SK-N-SH treated with all-trans-retinoic acid at 6 μM for 48 hours (cell line): ENCODE measurements around the gene TBATA.
"Not testable (repeated sequence)": the region's sequence is repeated elsewhere in the genome, so short reads cannot be mapped to it uniquely, and the experiment has no call there.

Source experiments
- BACH2 ChIP-seq: fragments of 250-450 bp; sonication (Bioruptor Pico); IDR thresholded peaks from 2 replicates; pipeline ENCODE4 v1.9.0; 2021; ENCODE audit warnings: mild to moderate bottlenecking, borderline replicate concordance
- CREB5 ChIP-seq: fragments of 250-450 bp; sonication (Bioruptor Pico); IDR thresholded peaks from 2 replicates; pipeline ENCODE4 v1.5.1; 2020; ENCODE audit warnings: low read depth, mild to moderate bottlenecking, moderate library complexity
- ESRRG ChIP-seq: fragments of 250-450 bp; sonication (Bioruptor Pico); IDR thresholded peaks from 2 replicates; pipeline ENCODE4 v1.6.1; 2021; ENCODE audit warnings: mild to moderate bottlenecking
- GLIS3 ChIP-seq: fragments of 250-450 bp; sonication (Bioruptor Pico); IDR thresholded peaks from 2 replicates; pipeline ENCODE4 v1.5.0; 2020; ENCODE audit warnings: mild to moderate bottlenecking, moderate library complexity
- PATZ1 ChIP-seq: fragments of 250-450 bp; sonication (Bioruptor Pico); IDR thresholded peaks from 2 replicates; pipeline ENCODE4 v1.8.0; 2020; ENCODE audit warnings: mild to moderate bottlenecking, moderate library complexity, borderline replicate concordance
- RARB ChIP-seq: fragments of 250-450 bp; sonication (Bioruptor Pico); IDR thresholded peaks from 2 replicates; pipeline ENCODE4 v1.8.0; 2021; ENCODE audit warnings: mild to moderate bottlenecking, moderate library complexity
- SNAI2 ChIP-seq: fragments of 250-450 bp; sonication (Bioruptor Pico); IDR thresholded peaks from 2 replicates; pipeline ENCODE4 v1.5.0; 2020; ENCODE audit warnings: mild to moderate bottlenecking, moderate library complexity
- TCF4 ChIP-seq: fragments of 250-450 bp; sonication (Bioruptor Pico); IDR thresholded peaks from 2 replicates; pipeline ENCODE4 v1.8.0; 2021; ENCODE audit warnings: mild to moderate bottlenecking, moderate library complexity, borderline replicate concordance
- TOX ChIP-seq: fragments of 250-450 bp; sonication (Bioruptor Pico); IDR thresholded peaks from 2 replicates; pipeline ENCODE4 v1.8.0; 2021; ENCODE audit warnings: mild to moderate bottlenecking, moderate library complexity, borderline replicate concordance
- ZFP3 ChIP-seq: fragments of 250-450 bp; sonication (Bioruptor Pico); IDR thresholded peaks from 2 replicates; pipeline ENCODE4 v1.5.0; 2020; ENCODE audit warnings: mild to moderate bottlenecking, moderate library complexity
- ZFP30 ChIP-seq: fragments of 450-650 bp; formaldehyde crosslinking; IDR thresholded peaks from 2 replicates; pipeline ENCODE4 v1.5.0; 2022; ENCODE audit warnings: mild to moderate bottlenecking, moderate library complexity
- ZNF565 ChIP-seq: fragments of 450-650 bp; formaldehyde crosslinking; conservative IDR thresholded peaks from 2 replicates; pipeline ENCODE4 v1.5.0; 2020; ENCODE audit warnings: low read depth, mild to moderate bottlenecking, moderate library complexity

- not testable (repeated sequence) for TF ChIP-seq ZFP3 (CRISPR knock-in tag); ZFP30 (CRISPR knock-in tag); TOX (CRISPR knock-in tag); GLIS3 (CRISPR knock-in tag); BACH2 (CRISPR knock-in tag); TCF4 (CRISPR knock-in tag); ZNF565; SNAI2 (CRISPR knock-in tag); ESRRG (CRISPR knock-in tag); PATZ1 (CRISPR knock-in tag); RARB (CRISPR knock-in tag); CREB5 (CRISPR knock-in tag)
Observed at GRCh38 chr10:70768026-70768685, 17.0 kb downstream of the TBATA start.
